ENCODE measurements around the gene MTHFD2L.

Gene MTHFD2L

GRCh38 chr4:74344031-74344430, 186.1 kb downstream of the MTHFD2L start:
- DNase-seq, result no peak

Measured in activated CD8-positive, alpha-beta memory T cell treated with anti-CD3 and anti-CD28 coated beads, Interleukin-2, amount 50 U/mL, for 48 hours (primary cell).